Thoracic aorta (tissue), 2 donors: Measurements from ENCODE around the gene RAC3. TPM values are rescaled to one million over a fixed set of nuclear protein-coding genes. Genes with fewer than 3 reads are reported as not detected.

Experiments
- ATAC-seq: fragments of 150-250 bp; one replicate; pipeline ENCODE4 v1.8.0; 2017; ENCODE audit warnings: low read depth; ENCODE audit not compliant: insufficient number of reproducible peaks, low FRiP score
- DNase-seq: peaks from one replicate; pipeline ENCODE4 v3.0.0-alpha.2; 2020; ENCODE audit warnings: low spot score
- H3K27ac ChIP-seq, 2 donors: fragments of 200-600 bp; sonication (generic); 1 replicate in 1 of 2; 2 replicates in 1 of 2; pipeline ENCODE4 v1.5.1; 2016; ENCODE audit warnings: mild to moderate bottlenecking in 2 of 2, moderate library complexity in 2 of 2
- H3K27me3 ChIP-seq: fragments of 200-600 bp; sonication (generic); replicated peaks from 2 replicates; pipeline ENCODE4 v1.6.0; 2016; ENCODE audit warnings: mild to moderate bottlenecking; ENCODE audit not compliant: insufficient read depth
- H3K36me3 ChIP-seq: fragments of 200-600 bp; sonication (generic); one replicate; pipeline ENCODE4 v1.5.1; 2016
- H3K4me1 ChIP-seq, 2 donors: fragments of 200-600 bp; sonication (generic); 1 replicate in 1 of 2; 2 replicates in 1 of 2; pipeline versions ENCODE4 v1.5.1 to v1.6.0; 2016; ENCODE audit warnings: low read depth in 2 of 2, mild to moderate bottlenecking in 1 of 2; ENCODE audit not compliant: control insufficient read depth in 1 of 2
- H3K4me3 ChIP-seq: fragments of 200-600 bp; sonication (generic); 2 replicates; pipeline ENCODE4 v1.5.1; 2016; ENCODE audit warnings: mild to moderate bottlenecking
- H3K9me3 ChIP-seq: fragments of 200-600 bp; sonication (generic); 2 replicates; pipeline ENCODE4 v1.5.1; 2016
- total RNA-seq, 2 donors: library from RNA; depleted of rRNA; stranded (reverse); fragments of >200 nt; gene quantifications; one replicate each; pipeline versions ENCODE4 v1.1.0 to v1.2.3, GENCODE V29; 2016
- TF ChIP-seq, protein P1 (sequence below): fragments of 200-600 bp; sonication (generic); IDR thresholded peaks from one replicate; pipeline ENCODE4 v1.5.1; 2019; ENCODE audit warnings: antibody characterized with exemption

The RAC3 gene
- total RNA-seq, result 1 to 10 TPM in 1 of 2 donors, not detected in 1; 1.8 TPM

DNA sequence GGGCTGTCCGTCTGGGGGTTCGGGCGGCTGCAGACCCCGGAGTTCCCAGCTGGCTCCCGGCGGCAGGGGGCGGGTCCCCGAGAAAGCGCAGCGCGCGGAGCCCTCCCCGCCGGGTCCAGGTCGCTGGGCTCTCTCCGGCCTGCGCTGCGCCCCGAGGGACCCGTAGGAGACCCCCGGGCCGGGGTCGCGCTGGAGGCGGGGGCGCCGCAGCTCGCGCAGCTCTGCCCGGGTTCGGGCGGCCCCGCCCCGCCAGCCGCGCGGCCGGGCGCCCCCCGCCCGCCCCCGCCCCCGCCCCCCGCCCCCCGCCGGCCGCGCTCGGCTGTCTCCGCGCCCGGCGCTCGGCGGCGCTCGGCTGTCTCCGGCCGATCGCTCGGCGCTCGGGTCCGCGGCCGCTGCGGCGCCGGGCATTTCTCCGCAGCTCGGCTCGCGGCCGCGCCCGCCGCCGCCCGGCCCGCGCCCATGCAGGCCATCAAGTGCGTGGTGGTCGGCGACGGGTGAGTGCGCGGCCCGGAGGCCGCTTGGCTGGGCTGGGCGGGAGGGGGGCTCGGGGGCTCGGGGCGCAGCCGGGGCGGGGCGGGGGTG, at the start of gene RAC3:
TSS of gene RAC3 (plus strand) at position 376 of the 582 bp plus-strand sequence. CDS start at position 460, 84 bp downstream.
- Histone ChIP-seq H3K4me3 (peak within 1 kb of the TSS; percentile 74), H3K4me1 (peaks cover 8 to 23% of the 10 kb centered on the region in 2 donors), H3K9me3 (no peaks in the 10 kb centered on the region), H3K27me3 (no peaks in the 10 kb centered on the region), H3K27ac (no peak within 1 kb of the TSS), H3K36me3 (no peaks in the 10 kb centered on the region)
- ATAC-seq (no peak), DNase-seq (no peak)
- TF ChIP-seq, protein P1, sequence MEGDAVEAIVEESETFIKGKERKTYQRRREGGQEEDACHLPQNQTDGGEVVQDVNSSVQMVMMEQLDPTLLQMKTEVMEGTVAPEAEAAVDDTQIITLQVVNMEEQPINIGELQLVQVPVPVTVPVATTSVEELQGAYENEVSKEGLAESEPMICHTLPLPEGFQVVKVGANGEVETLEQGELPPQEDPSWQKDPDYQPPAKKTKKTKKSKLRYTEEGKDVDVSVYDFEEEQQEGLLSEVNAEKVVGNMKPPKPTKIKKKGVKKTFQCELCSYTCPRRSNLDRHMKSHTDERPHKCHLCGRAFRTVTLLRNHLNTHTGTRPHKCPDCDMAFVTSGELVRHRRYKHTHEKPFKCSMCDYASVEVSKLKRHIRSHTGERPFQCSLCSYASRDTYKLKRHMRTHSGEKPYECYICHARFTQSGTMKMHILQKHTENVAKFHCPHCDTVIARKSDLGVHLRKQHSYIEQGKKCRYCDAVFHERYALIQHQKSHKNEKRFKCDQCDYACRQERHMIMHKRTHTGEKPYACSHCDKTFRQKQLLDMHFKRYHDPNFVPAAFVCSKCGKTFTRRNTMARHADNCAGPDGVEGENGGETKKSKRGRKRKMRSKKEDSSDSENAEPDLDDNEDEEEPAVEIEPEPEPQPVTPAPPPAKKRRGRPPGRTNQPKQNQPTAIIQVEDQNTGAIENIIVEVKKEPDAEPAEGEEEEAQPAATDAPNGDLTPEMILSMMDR, result no peak

DNA sequence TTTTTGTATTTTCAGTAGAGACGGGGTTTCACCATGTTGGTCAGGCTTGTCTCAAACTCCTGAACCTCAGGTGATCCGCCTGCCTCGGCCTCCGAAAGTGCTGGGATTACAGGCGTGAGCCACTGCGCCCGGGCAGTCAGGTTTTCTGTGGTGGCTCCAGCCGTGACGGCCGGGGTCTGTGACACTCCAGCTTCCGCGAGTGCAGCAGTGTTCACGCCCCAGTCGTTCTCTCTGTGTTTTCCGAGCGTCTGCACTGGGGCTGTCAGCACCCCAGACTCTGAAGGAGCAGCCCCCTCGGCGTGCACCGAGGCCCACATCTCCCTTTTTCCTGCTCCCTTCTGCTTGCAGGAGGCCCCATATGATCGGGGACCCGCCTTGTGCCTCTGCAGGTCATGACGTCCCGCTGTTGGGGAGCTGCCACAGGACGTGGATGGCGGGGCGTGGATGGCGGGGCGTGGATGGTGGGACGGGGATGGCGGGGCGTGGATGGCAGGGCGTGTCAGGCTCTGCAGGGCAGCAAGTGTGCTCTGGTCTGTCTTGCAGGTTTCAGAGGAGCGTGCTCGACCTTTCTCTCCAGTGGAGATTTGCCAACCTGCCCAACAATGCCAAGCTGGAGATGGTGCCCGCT, 48.4 kb upstream of the RAC3 start:
- Histone ChIP-seq H3K9me3 (no peaks in the 10 kb centered on the region), H3K27ac (no peak overlapping the region), H3K4me1 (peaks cover 5 to 9% of the 10 kb centered on the region in 2 donors), H3K36me3 (peaks cover 20% of the 10 kb centered on the region), H3K27me3 (no peaks in the 10 kb centered on the region), H3K4me3 (no peak overlapping the region)
- TF ChIP-seq, protein P1, result no peak
- no peak for ATAC-seq
- no peak for DNase-seq

DNA sequence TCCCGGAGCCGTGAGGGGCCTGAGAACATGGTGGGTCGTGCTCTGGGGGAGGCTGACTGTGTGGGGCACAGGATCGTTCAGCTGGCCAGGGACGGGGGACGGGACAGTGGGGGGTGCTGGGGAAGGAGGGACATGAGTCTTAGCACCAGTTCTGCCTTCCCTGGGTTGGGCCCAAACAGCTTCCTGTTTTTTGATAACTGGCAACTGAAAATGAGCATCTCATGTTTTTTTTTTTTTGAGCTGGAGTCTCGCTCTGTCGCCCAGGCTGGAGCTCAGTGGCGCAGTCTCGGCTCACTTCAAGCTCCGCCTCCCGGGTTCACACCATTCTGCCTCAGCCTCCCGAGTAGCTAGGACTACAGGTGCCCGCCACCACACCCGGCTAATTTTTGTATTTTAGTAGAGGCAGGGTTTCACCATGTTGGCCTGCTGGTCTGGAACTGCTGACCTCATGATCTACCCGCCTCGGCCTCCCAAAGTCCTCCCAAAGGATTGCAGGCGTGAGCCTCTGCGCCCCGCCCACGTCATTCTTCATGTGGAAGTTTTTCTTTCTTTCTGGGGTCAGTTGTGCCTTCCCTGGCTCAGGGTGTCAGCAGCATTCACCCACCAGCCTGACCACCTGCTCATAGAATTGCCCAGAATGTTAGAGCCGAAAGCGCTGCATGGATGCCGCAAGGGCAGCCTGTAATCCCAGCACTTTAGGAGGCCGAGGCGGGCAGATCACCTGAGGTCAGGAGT, 47.7 kb upstream of the RAC3 start:
- H3K27ac ChIP-seq, result no peak overlapping the region
- H3K27me3 ChIP-seq, result no peaks in the 10 kb centered on the region
- DNase-seq (no peak), ATAC-seq (no peak)
- TF ChIP-seq, protein P1, result no peak
- no peaks in the 10 kb centered on the region for H3K9me3 ChIP-seq
- H3K4me3 ChIP-seq, result no peak overlapping the region
- H3K4me1 ChIP-seq, result peaks cover 0 to 3% of the 10 kb centered on the region in 2 donors
- peaks cover 20% of the 10 kb centered on the region for H3K36me3 ChIP-seq

DNA sequence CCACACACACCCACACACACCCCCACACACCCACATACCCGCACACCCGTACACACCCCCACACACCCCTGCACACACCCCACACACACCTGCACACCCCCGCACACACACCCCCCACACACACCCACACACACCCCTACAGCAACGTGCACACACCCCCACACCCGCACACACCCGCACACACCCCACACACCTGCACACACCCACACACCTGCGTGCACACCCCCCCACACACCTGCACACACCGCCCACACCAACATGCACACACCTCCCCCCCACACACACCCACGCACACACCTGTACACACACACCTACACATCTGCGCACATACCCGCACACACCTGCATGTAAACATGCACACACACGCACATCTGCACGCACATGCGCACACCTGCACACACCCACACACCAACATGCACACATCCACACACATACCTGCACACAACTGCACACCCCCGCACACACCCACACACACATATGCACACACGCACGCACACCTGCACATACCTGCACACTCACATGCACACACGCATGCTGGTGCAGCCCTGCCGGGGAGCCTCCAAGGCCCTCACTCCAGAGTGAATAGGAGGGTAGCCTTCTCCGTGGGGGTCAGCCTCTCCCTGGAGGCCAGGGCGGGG, 46.6 kb upstream of the RAC3 start:
- DNase-seq (no peak), ATAC-seq (no peak)
- no peaks in the 10 kb centered on the region for H3K9me3 ChIP-seq
- no peak overlapping the region for H3K4me3 ChIP-seq
- H3K36me3 ChIP-seq, result peaks cover 20% of the 10 kb centered on the region
- no peak overlapping the region for H3K27ac ChIP-seq
- TF ChIP-seq, protein P1, result no peak
- H3K4me1 ChIP-seq, result no peaks in the 10 kb centered on the region
- no peaks in the 10 kb centered on the region for H3K27me3 ChIP-seq

DNA sequence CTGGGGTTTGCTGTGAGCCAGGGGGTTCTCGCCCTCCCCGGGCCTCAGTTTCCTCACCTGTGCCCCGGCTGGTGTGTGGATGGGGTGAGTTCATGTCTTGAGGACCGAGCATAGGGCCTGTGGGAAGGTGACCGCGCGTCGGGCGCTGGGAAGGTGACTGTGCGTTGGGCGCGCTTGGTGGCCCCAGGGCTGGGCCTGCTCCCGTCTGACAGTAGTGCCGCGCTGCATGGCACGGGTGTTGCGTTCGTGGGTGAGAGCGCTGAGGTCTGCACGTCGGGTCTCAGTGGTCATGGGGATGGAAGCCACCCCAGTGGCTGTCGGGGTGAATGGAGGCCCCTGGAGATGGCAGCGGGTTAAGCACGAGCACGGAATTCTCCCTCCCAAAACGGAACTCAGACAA, 44.9 kb upstream of the RAC3 start:
- Histone ChIP-seq H3K4me1 (peaks cover 2 to 6% of the 10 kb centered on the region in 2 donors), H3K9me3 (no peaks in the 10 kb centered on the region), H3K27me3 (no peaks in the 10 kb centered on the region), H3K36me3 (peaks cover 20% of the 10 kb centered on the region), H3K27ac (no peak overlapping the region), H3K4me3 (no peak overlapping the region)
- DNase-seq (no peak), ATAC-seq (no peak)
- TF ChIP-seq, protein P1, result no peak
